GM18951 (cell line): Measurements from ENCODE around the gene CSAD.
"Not testable (repeated sequence)": the region's sequence is repeated elsewhere in the genome, so short reads cannot be mapped to it uniquely, and the experiment has no call there.

ENCODE experiments used
- POLR2A ChIP-seq: IDR thresholded peaks from 4 replicates; pipeline ENCODE4 v1.6.1; 2011; ENCODE audit warnings: mild to moderate bottlenecking; ENCODE audit not compliant: insufficient read length, insufficient read depth; ENCODE audit errors: extremely low read depth
- in situ Hi-C: fragments of 300-500 bp; cut with MboI; formaldehyde crosslinking; loops from one replicate; pipeline ENCODE4 v1.12.0; 2022; ENCODE audit warnings: low sequenced_read_pairs, mixed read lengths, inconsistent platforms; ENCODE audit not compliant: unreplicated experiment

Gene CSAD

GRCh38 chr12:53176750-53177149 lies 4.0 kb downstream of the CSAD start:
- in situ Hi-C loops, result no loop called here
- TF ChIP-seq POLR2A, result no peak

GRCh38 chr12:53174881-53175491 lies 5.7 kb downstream of the CSAD start:
- in situ Hi-C loops, result no loop called here
- no peak for TF ChIP-seq POLR2A

GRCh38 chr12:53173085-53173715 lies 7.5 kb downstream of the CSAD start:
- no peak for TF ChIP-seq POLR2A
- in situ Hi-C loops, result no loop called here

GRCh38 chr12:53172352-53172751 lies 8.4 kb downstream of the CSAD start:
- in situ Hi-C loops, result no loop called here
- TF ChIP-seq POLR2A, result no peak

GRCh38 chr12:53171725-53172329 lies 8.9 kb downstream of the CSAD start:
- in situ Hi-C loops, result no loop called here
- no peak for TF ChIP-seq POLR2A

- in situ Hi-C loops, result no loop called here
- TF ChIP-seq POLR2A, result no peak
Measured at GRCh38 chr12:53170876-53171724, 9.6 kb downstream of the CSAD start.

GRCh38 chr12:53170215-53170614 lies 10.5 kb downstream of the CSAD start:
- TF ChIP-seq POLR2A, result no peak
- in situ Hi-C loops, result no loop called here

- in situ Hi-C loops, result no loop called here
- no peak for TF ChIP-seq POLR2A
Measured at GRCh38 chr12:53169644-53170043, 11.1 kb downstream of the CSAD start.

GRCh38 chr12:53166837-53167236 lies 13.9 kb downstream of the CSAD start:
- TF ChIP-seq POLR2A, result no peak
- in situ Hi-C loops, result no loop called here

- in situ Hi-C loops, result not testable (repeated sequence)
Measured at GRCh38 chr12:53163008-53163407, 17.7 kb downstream of the CSAD start.

- TF ChIP-seq POLR2A, result no peak
- in situ Hi-C loops, result no loop called here
Measured at GRCh38 chr12:53161119-53161911, 19.4 kb downstream of the CSAD start.

- TF ChIP-seq POLR2A, result no peak
- in situ Hi-C loops, result no loop called here
Measured at GRCh38 chr12:53160673-53161072, 20.1 kb downstream of the CSAD start.

GRCh38 chr12:53160000-53160399 lies 20.7 kb downstream of the CSAD start:
- in situ Hi-C loops, result loop anchor here (10.0 kb wide), 1 partner anchor 125 kb away; no protein-coding TSS in a partner anchor
- no peak for TF ChIP-seq POLR2A
